HG02678 (cell line): Measurements from ENCODE around the gene OR51B4.
"Not testable (repeated sequence)": the region's sequence is repeated elsewhere in the genome, so short reads cannot be mapped to it uniquely, and the experiment has no call there.

Experiments used
- ATAC-seq: cut with Tn5 transposase; IDR thresholded peaks from one replicate; pipeline ENCODE4 v1.9.1; 2021; ENCODE audit warnings: mild to moderate bottlenecking, moderate library complexity; ENCODE audit not compliant: unreplicated experiment

Gene OR51B4

GRCh38 chr11:5297721-5298323 lies 3.9 kb downstream of the OR51B4 start:
- ATAC-seq: no peak

- ATAC-seq: not testable (repeated sequence)
Observed at GRCh38 chr11:5294342-5294995, 7.3 kb downstream of the OR51B4 start.

DNA sequence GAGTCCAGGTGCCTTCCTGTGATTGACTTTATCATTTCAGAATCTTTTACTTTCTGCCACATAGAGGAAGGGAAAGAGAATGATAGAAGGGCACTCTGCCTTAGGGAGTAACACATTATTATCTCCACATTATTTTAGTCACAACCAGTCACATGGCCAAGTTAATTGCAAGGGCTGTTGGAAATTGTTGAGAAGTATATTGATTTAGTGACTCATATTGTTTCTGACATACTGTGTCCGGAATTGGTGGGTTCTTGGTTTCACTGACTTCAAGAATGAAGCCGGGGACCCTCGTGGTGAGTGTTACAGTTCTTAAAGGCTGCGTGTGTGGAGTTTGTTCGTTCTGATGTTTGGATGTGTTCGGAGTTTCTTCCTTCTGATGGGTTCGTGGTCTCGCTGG lies 8.7 kb downstream of the OR51B4 start:
- no peak for ATAC-seq

DNA sequence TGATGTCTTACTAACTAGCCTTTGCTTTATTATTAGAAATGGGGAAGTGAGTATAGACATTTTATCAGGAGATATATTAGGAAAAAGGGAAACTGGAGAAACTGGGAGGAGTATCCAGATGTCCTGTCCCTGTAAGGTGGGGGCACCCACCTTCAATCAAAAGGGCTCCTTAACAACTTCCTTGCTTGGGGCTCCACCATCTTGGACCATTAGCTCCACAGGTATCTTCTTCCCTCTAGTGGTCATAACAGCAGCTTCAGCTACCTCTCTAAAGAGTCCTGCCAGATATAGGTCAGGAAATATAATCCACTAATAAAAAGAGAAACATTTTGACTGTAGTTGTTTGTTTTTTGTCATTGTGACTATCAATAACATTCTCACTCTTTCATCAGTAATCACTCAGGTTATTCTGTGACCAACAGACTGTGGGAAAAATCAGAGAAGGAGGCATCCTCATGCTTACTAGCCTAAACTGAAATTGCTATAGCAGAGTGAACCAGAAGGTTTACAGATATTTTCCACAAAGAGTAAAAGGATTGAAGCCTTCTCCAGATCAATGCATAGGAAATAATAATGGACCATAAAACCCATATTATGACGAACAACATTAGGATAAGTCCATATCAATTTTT lies 10.4 kb downstream of the OR51B4 start:
- ATAC-seq: peak; percentile 95

- no peak for ATAC-seq
Observed at GRCh38 chr11:5290106-5290505, 11.6 kb downstream of the OR51B4 start.

- no peak for ATAC-seq
Observed at GRCh38 chr11:5289696-5290095, 12.1 kb downstream of the OR51B4 start.

DNA sequence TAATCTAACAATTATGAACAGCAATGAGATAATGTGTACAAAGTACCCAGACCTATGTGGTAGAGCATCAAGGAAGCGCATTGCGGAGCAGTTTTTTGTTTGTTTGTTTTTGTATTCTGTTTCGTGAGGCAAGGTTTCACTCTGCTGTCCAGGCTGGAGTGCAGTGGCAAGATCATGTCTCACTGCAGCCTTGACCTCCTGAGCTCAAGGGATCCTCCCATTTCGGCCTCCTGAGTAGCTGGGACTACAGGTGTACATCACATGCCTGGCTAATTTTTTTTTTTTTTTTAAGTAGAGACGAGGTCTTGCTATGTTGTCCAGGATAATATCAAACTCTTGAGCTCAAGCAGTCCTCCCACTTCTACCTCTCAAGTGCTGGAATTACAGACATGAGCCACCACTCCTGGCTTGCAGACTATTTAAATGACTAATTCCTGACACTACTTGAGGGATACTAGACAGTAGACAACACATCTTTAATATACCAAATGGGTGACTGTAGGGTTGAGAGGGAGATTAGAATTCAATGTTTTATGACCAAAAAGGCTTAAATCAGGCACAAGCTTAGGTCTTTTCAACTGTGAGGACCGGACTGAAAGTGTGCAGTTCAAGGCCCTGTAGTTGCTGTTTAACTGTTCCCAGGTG lies 12.7 kb downstream of the OR51B4 start:
- no peak for ATAC-seq

DNA sequence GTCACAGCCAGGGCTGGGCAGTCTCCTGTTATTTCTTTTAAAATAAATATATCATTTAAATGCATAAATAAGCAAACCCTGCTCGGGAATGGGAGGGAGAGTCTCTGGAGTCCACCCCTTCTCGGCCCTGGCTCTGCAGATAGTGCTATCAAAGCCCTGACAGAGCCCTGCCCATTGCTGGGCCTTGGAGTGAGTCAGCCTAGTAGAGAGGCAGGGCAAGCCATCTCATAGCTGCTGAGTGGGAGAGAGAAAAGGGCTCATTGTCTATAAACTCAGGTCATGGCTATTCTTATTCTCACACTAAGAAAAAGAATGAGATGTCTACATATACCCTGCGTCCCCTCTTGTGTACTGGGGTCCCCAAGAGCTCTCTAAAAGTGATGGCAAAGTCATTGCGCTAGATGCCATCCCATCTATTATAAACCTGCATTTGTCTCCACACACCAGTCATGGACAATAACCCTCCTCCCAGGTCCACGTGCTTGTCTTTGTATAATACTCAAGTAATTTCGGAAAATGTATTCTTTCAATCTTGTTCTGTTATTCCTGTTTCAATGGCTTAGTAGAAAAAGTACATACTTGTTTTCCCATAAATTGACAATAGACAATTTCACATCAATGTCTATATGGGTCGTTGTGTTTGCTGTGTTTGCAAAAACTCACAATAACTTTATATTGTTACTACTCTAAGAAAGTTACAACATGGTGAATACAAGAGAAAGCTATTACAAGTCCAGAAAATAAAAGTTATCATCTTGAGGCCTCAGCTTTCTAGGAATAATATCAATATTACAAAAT lies 13.4 kb downstream of the OR51B4 start:
- no peak for ATAC-seq

DNA sequence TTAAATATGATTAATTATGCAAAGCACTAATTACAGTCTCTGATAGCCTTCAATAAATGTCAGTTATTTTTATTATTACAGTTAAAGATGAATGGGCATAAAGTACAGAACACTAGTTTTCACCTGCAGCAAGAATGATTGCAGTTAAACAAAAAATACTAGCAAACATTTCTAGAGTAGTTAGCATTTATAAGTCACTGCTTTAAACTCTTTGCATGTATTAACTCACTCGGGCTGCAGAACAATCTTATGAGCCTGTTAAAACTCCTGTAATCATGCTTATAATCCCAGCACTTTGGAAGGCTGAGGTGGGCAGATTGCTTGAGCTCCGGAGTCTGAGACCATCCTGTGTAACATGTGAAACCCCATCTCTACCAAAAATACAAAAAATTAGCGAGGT lies 14.8 kb downstream of the OR51B4 start:
- ATAC-seq: no peak

DNA sequence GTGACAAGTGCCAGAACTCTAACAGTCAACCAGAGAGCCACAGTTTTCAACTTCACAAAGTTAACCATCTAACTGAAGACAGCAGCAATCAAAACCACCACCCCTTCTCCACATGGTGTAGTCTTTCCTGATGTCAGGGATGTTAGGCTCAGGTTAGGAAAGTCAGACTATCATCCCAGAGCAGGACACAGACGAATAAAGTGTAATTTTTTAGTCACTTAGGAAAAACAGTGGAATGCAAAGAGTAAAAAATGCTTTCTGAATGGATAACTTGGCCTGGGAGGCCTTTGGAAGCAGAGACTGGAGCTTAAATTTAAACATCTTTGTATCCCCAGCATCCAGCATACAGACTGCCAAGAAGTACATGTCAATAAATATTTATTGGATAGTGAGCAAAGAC lies 15.4 kb downstream of the OR51B4 start:
- no peak for ATAC-seq

- no peak for ATAC-seq
Observed at GRCh38 chr11:5285703-5286340, 15.9 kb downstream of the OR51B4 start.

- no peak for ATAC-seq
Observed at GRCh38 chr11:5284637-5285036, 17.1 kb downstream of the OR51B4 start.

DNA sequence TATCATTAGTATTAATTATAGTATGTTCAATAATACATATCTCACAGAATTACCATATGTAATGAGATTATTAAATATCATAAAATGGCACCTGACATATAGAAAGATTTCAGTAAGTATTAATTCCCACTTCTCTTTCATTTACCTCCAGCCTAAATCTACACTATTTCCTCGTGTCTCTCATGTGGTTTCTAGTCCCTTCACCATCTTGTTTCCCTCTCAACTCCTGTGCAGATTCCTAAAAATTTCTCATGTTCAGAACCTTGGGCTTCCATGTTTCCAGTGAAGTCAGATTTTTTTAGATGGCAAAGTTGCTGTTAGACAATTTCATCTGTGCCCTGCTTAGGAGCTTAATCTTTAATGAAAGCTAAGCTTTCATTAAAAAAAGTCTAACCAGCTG lies 17.9 kb downstream of the OR51B4 start:
- no peak for ATAC-seq

DNA sequence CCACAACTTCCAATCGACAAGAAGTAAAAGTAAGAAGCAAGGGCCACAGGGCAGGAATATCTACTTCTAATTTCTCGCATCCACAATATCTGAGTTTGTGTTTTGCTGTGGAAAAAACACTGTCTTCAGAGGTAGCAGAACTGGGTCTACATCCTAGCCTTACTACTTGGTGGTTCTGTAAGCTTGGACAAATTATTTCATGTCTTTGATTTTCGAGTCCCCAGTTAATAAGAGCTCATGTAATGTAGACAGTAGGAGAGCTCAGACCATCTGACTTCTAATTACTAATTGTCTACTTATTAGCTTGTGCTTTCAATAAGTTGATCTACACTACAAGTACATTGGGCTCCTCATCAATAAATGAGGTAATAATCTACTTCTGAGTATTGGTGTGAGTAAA lies 18.7 kb downstream of the OR51B4 start:
- no peak for ATAC-seq

GRCh38 chr11:5282628-5283027 lies 19.1 kb downstream of the OR51B4 start:
- ATAC-seq: no peak

DNA sequence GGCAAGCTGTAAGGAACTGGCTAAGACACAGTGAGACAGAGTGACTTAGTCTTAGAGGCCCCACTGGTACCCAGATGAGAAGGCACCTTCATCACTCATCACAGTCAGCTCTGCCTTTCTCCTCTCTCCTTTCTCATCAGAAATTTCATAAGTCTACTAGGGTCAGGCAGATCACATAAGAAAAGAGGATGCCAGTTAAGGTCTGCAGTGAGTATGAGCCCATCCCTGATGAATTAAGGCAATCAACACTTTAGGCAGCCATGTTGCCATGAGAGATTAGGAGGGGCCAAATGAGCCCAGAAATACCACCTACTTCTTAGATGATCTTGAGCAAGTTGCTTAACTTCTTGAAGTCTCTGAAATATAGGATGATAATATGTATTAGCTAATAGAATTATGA lies 20.1 kb downstream of the OR51B4 start:
- ATAC-seq: no peak

- peak; percentile 89 for ATAC-seq
Observed at GRCh38 chr11:5280582-5281102, 21.1 kb downstream of the OR51B4 start.

GRCh38 chr11:5279471-5280090 lies 22.2 kb downstream of the OR51B4 start:
- ATAC-seq: no peak

- peak; percentile 70 for ATAC-seq
Observed at GRCh38 chr11:5277807-5278382, 23.9 kb downstream of the OR51B4 start.

GRCh38 chr11:5276697-5277096 lies 25.0 kb downstream of the OR51B4 start:
- ATAC-seq: no peak
